ENCODE results near the gene ARID3B.

Gene ARID3B

DNA sequence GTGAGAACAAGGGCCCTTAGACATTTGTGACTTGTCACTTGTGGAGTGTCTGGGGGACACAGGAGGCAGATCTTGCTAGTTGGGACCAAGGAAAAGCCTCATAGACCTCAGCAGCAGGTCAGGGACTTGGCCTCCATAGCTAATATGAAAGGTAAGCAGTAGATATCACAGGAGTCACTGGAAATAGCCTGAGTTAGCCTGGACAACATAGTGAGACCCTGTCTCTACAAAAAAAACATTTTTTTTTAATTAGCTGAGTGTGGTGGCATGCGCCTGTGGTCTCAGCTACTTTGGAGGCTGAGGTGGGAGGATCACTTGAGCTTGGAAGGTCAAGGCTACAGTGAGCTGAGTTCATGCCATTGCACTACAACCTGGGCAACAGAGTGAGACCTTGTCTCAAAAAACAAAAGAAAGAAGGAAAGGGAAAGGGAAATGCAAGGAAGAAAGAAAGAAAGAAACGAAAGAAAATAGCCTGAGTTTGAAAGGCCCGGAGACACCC lies 37.5 kb downstream of the ARID3B start:
- no peak overlapping the region for H3K4me3 ChIP-seq (replicated peaks; ENCODE audit: low read depth, low read length)
- H3K36me3 ChIP-seq (ENCODE audit: control insufficient read depth, insufficient read depth, low read length), result peaks cover 42% of the 10 kb centered on the region
- H3K27me3 ChIP-seq (replicated peaks; ENCODE audit: control insufficient read depth, insufficient read depth, low read length), result no peaks in the 10 kb centered on the region
- no peak for TF ChIP-seq CTCF (IDR thresholded peaks at IDR 0.05; ENCODE audit: insufficient read depth, low read length, poor library complexity, severe bottlenecking)
- no peak for DNase-seq (ENCODE audit: extremely low read depth, insufficient read length)

DNA sequence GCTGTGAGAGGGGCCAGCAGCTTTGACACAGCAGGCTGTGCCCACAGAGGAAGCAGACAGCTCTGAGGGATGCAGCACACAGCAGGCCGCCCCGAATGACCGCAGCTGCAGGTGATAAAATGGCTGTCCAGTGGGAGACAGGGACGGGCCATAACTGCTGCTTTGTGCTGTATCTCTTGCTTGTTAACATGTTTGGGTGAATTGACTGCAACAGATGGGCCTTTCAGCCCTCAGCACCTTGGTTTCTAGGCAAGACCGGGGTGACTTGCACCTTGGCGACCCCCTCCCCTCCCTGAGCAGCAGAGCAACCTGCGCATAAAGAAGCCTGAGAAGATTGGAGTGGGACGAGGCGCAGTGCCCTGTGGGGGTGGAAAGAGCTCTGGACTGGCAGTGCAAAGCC lies 38.0 kb downstream of the ARID3B start:
- H3K36me3 ChIP-seq (ENCODE audit: control insufficient read depth, insufficient read depth, low read length), result peaks cover 39% of the 10 kb centered on the region

GRCh38 chr15:74580538-74581350 lies 39.7 kb downstream of the ARID3B start:
- no peaks in the 10 kb centered on the region for H3K27me3 ChIP-seq (replicated peaks; ENCODE audit: control insufficient read depth, insufficient read depth, low read length)
- DNase-seq (ENCODE audit: extremely low read depth, insufficient read length), result no peak
- TF ChIP-seq CTCF (IDR thresholded peaks at IDR 0.05; ENCODE audit: insufficient read depth, low read length, poor library complexity, severe bottlenecking), result no peak
- no peak overlapping the region for H3K4me3 ChIP-seq (replicated peaks; ENCODE audit: low read depth, low read length)
- peaks cover 34% of the 10 kb centered on the region for H3K36me3 ChIP-seq (ENCODE audit: control insufficient read depth, insufficient read depth, low read length)

More for the DNA sequence above, 38.0 kb downstream of the ARID3B start:
- H3K27me3 ChIP-seq (replicated peaks; ENCODE audit: control insufficient read depth, insufficient read depth, low read length), result no peaks in the 10 kb centered on the region
- no peak overlapping the region for H3K4me3 ChIP-seq (replicated peaks; ENCODE audit: low read depth, low read length)
- no peak for TF ChIP-seq CTCF (IDR thresholded peaks at IDR 0.05; ENCODE audit: insufficient read depth, low read length, poor library complexity, severe bottlenecking)
- DNase-seq (ENCODE audit: extremely low read depth, insufficient read length), result no peak

GRCh38 chr15:74584204-74584603 lies 43.2 kb downstream of the ARID3B start:
- Histone ChIP-seq H3K36me3 (ENCODE audit: control insufficient read depth, insufficient read depth, low read length) (peaks cover 38% of the 10 kb centered on the region), H3K4me3 (replicated peaks; ENCODE audit: low read depth, low read length) (no peak overlapping the region), H3K27me3 (replicated peaks; ENCODE audit: control insufficient read depth, insufficient read depth, low read length) (no peaks in the 10 kb centered on the region)
- no peak for DNase-seq (ENCODE audit: extremely low read depth, insufficient read length)
- no peak for TF ChIP-seq CTCF (IDR thresholded peaks at IDR 0.05; ENCODE audit: insufficient read depth, low read length, poor library complexity, severe bottlenecking)

DNA sequence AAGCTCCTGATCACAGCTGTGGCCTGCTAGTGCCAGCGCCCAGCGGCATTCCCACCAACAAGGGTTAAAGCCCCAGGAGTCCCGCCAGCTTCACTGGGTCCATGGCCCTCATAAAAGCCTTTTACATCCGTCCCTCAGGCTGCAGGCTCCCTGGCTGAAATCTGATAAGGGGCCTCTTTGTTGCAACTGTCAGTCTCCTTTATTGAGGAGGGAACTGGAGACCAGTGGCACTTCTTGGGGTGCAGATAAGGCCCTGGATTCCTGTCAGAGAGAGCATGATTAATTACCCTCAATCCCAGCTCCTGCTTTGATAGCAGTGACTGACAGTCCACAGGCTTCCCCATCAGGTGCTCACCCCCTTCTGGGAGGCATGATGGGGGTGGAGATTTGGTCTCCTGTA lies 43.8 kb downstream of the ARID3B start:
- H3K4me3 ChIP-seq (replicated peaks; ENCODE audit: low read depth, low read length), result no peak overlapping the region
- no peaks in the 10 kb centered on the region for H3K27me3 ChIP-seq (replicated peaks; ENCODE audit: control insufficient read depth, insufficient read depth, low read length)
- no peak for TF ChIP-seq CTCF (IDR thresholded peaks at IDR 0.05; ENCODE audit: insufficient read depth, low read length, poor library complexity, severe bottlenecking)
- DNase-seq (ENCODE audit: extremely low read depth, insufficient read length), result no peak
- peaks cover 41% of the 10 kb centered on the region for H3K36me3 ChIP-seq (ENCODE audit: control insufficient read depth, insufficient read depth, low read length)
